Measurements from ENCODE around the gene SPDYE2. TPM values are rescaled to one million over a fixed set of nuclear protein-coding genes. Genes with fewer than 3 reads are reported as not detected.
"Not testable (repeated sequence)": the region's sequence is repeated elsewhere in the genome, so short reads cannot be mapped to it uniquely, and the experiment has no call there.

The SPDYE2 gene
- total RNA-seq, 1 experiment from 2014 or later = not detected

- not testable (repeated sequence) for H3K14ac ChIP-seq (ENCODE audit: insufficient read depth, low read length); H3K23me2 ChIP-seq (ENCODE audit: insufficient read length, low read depth, low read length, poor library complexity, severe bottlenecking); H3K36me3 Mint-ChIP-seq (ENCODE audit: insufficient read depth in 1 of 3, low read depth in 3 of 3); H4K91ac ChIP-seq (ENCODE audit: insufficient read length, low read depth, low read length); H2BK20ac ChIP-seq (ENCODE audit: low read depth, low read length, poor library complexity, severe bottlenecking); H4K20me1 ChIP-seq (ENCODE audit: control insufficient read depth, insufficient read depth, insufficient read length); H3T11ph ChIP-seq (ENCODE audit: low read length); H4K8ac ChIP-seq (replicated peaks; ENCODE audit: insufficient read length, low read depth, low read length); H3K27ac Mint-ChIP-seq; H3K27ac ChIP-seq (ENCODE audit: insufficient read length, low read depth, low read length); H2AK5ac ChIP-seq (ENCODE audit: insufficient read length, low read length); H2BK5ac ChIP-seq (ENCODE audit: insufficient read length, low read length); H3K27me3 Mint-ChIP-seq (ENCODE audit: low read depth); H3K18ac ChIP-seq (ENCODE audit: insufficient read length, low read depth, low read length); H3K23ac ChIP-seq (ENCODE audit: insufficient read length, low read depth, low read length); H3K56ac ChIP-seq (ENCODE audit: insufficient read length, low read depth, low read length); H3K4ac ChIP-seq (ENCODE audit: low read depth, low read length); H3K9ac ChIP-seq (ENCODE audit: extremely low read depth, insufficient read length, low read length); H2AFZ ChIP-seq (ENCODE audit: low read length); H3K79me2 ChIP-seq (ENCODE audit: insufficient read depth, low read length); H4K5ac ChIP-seq (ENCODE audit: insufficient read length, low read depth, low read length); H2BK15ac ChIP-seq (ENCODE audit: low read depth, low read length); H3K4me1 ChIP-seq (ENCODE audit: insufficient read depth, low read length); H2BK120ac ChIP-seq (ENCODE audit: low read depth, low read length, poor library complexity, severe bottlenecking); H3K79me1 ChIP-seq (ENCODE audit: insufficient read depth, low read depth, low read length, poor library complexity, severe bottlenecking); H3K4me2 ChIP-seq (ENCODE audit: insufficient read depth, insufficient read length, low read length); H3K9me3 Mint-ChIP-seq; H3K27me3 ChIP-seq (ENCODE audit: insufficient read depth, low read length); H2BK12ac ChIP-seq (ENCODE audit: insufficient read length, low read depth, low read length); H3K4me1 Mint-ChIP-seq; H3K9me3 ChIP-seq (ENCODE audit: control insufficient read depth, low read depth, low read length)
- TF ChIP-seq CTCF (conservative IDR thresholded peaks at IDR 0.05) = peak; percentile 55
- WGBS (ENCODE audit: extremely low coverage, insufficient read length, low lambda C conversion rate) = no CpG with 5 or more reads among the region's 64 CpGs
- H3K4me3 Mint-ChIP-seq = peak within 1 kb of the TSS; percentile 53 to 70; a peak in 4 of 5 replicates
- peak; percentile 85 for DNase-seq
These were observed 21.5 kb downstream of the SPDYE2 start, which contains the start of gene POLR2J3 for GRCh38 chr7:102572261-102573239. POLR2J3 (minus strand) TSS chr7:102572583; CDS start chr7:102572521, 62 bp downstream.

- H3K4me3 Mint-ChIP-seq; DNase-seq; H2BK15ac ChIP-seq (ENCODE audit: low read depth, low read length); H3K14ac ChIP-seq (ENCODE audit: insufficient read depth, low read length); H3K4me1 Mint-ChIP-seq; H3K23me2 ChIP-seq (ENCODE audit: insufficient read length, low read depth, low read length, poor library complexity, severe bottlenecking); H4K91ac ChIP-seq (ENCODE audit: insufficient read length, low read depth, low read length); H3K27ac Mint-ChIP-seq; H3K4me1 ChIP-seq (ENCODE audit: insufficient read depth, low read length); H3K79me2 ChIP-seq (ENCODE audit: insufficient read depth, low read length); H4K20me1 ChIP-seq (ENCODE audit: control insufficient read depth, insufficient read depth, insufficient read length); H2AK5ac ChIP-seq (ENCODE audit: insufficient read length, low read length); H3K18ac ChIP-seq (ENCODE audit: insufficient read length, low read depth, low read length); H3K23ac ChIP-seq (ENCODE audit: insufficient read length, low read depth, low read length); H3K79me1 ChIP-seq (ENCODE audit: insufficient read depth, low read depth, low read length, poor library complexity, severe bottlenecking); H3K9ac ChIP-seq (ENCODE audit: extremely low read depth, insufficient read length, low read length); H3T11ph ChIP-seq (ENCODE audit: low read length); H3K4ac ChIP-seq (ENCODE audit: low read depth, low read length); H3K36me3 Mint-ChIP-seq (ENCODE audit: insufficient read depth in 1 of 3, low read depth in 3 of 3); H2BK20ac ChIP-seq (ENCODE audit: low read depth, low read length, poor library complexity, severe bottlenecking); H3K27ac ChIP-seq (ENCODE audit: insufficient read length, low read depth, low read length); H2BK12ac ChIP-seq (ENCODE audit: insufficient read length, low read depth, low read length); H3K9me3 Mint-ChIP-seq; H2BK120ac ChIP-seq (ENCODE audit: low read depth, low read length, poor library complexity, severe bottlenecking); H2BK5ac ChIP-seq (ENCODE audit: insufficient read length, low read length); H3K27me3 Mint-ChIP-seq (ENCODE audit: low read depth); H4K5ac ChIP-seq (ENCODE audit: insufficient read length, low read depth, low read length); H4K8ac ChIP-seq (replicated peaks; ENCODE audit: insufficient read length, low read depth, low read length); H2AFZ ChIP-seq (ENCODE audit: low read length); H3K56ac ChIP-seq (ENCODE audit: insufficient read length, low read depth, low read length); H3K4me2 ChIP-seq (ENCODE audit: insufficient read depth, insufficient read length, low read length); H3K9me3 ChIP-seq (ENCODE audit: control insufficient read depth, low read depth, low read length); H3K27me3 ChIP-seq (ENCODE audit: insufficient read depth, low read length): not testable (repeated sequence)
- no CpG with 5 or more reads among the region's 6 CpGs for WGBS (ENCODE audit: extremely low coverage, insufficient read length, low lambda C conversion rate)
These were observed 23.6 kb downstream of the SPDYE2 start for GRCh38 chr7:102574607-102575006.
